ENCODE results near the gene KANSL2. TPM values are rescaled to one million over a fixed set of nuclear protein-coding genes. Genes with fewer than 3 reads are reported as not detected.
A peak's percentile ranks its signal among the peaks of the same experiment; 100 is the strongest.

KANSL2 gene
- 34.4 and 46.5 TPM in 2 replicates for total RNA-seq

GRCh38 chr12:48681710-48682532 is at the start of gene KANSL2:
Gene KANSL2 (minus strand): TSS chr12:48682238. CDS start chr12:48681632, 606 bp downstream.

GRCh38 chr12:48716493-48717251 is 34.6 kb upstream of the KANSL2 start, which contains the start of gene CCNT1:
Gene CCNT1 (minus strand): TSS chr12:48716707. CDS start chr12:48716675, 32 bp downstream.

Small RNA genes within 50 kb of the gene (small RNA-seq; reads per million reads assigned to genes)
- not detected for gene MIR1291 (ENCODE audit: low replicate concordance)
- gene SNORA2A (ENCODE audit: low replicate concordance) = 2,151 reads per million, percentile 100 among the genes with 10 or more reads in this experiment
- gene SNORA2B (ENCODE audit: low replicate concordance) = 170 reads per million, percentile 99 among the genes with 10 or more reads in this experiment
- 18.2 reads per million, percentile 96 among the genes with 10 or more reads in this experiment for gene SNORA2C (ENCODE audit: low replicate concordance)

Other genes starting within 250 kb of the KANSL2 start
- 0.22 TPM in 1 of 2 replicates, not detected in the other for gene ANP32D, start 209.7 kb downstream of the KANSL2 start, total RNA-seq
- not detected in 2 replicates for gene C12orf54, start 199.7 kb downstream of the KANSL2 start, total RNA-seq
- not detected in 2 replicates for gene OR8S1, start 156.6 kb downstream of the KANSL2 start, total RNA-seq
- not detected in 2 replicates for gene LALBA, start 112.2 kb downstream of the KANSL2 start, total RNA-seq
- 23.9 and 35.4 TPM in 2 replicates for gene CCNT1, start 34.5 kb upstream of the KANSL2 start, total RNA-seq
- gene ADCY6, start 106.9 kb upstream of the KANSL2 start, total RNA-seq = 34.1 and 41.4 TPM in 2 replicates
- 12.0 and 33.1 TPM in 2 replicates for gene CACNB3, start 136.3 kb upstream of the KANSL2 start, total RNA-seq
- gene DDX23, start 169.9 kb upstream of the KANSL2 start, total RNA-seq = 64.1 and 74.2 TPM in 2 replicates
- 0.44 TPM in 1 of 2 replicates, not detected in the other for gene RND1, start 183.6 kb upstream of the KANSL2 start, total RNA-seq
- 17.0 and 44.4 TPM in 2 replicates for gene FKBP11, start 243.3 kb upstream of the KANSL2 start, total RNA-seq